Measurements from ENCODE around the gene ATG14. TPM values are rescaled to one million over a fixed set of nuclear protein-coding genes. Genes with fewer than 3 reads are reported as not detected.
"Not testable (repeated sequence)": the region's sequence is repeated elsewhere in the genome, so short reads cannot be mapped to it uniquely, and the experiment has no call there.

The ATG14 gene
- total and polyA plus RNA-seq, 2 experiments from 2014 or later = 3.8 to 14.7 TPM

GRCh38 chr14:55426891-55427290 lies 15.3 kb upstream of the ATG14 start:
- no peaks in the 10 kb centered on the region for H3K79me2 ChIP-seq (ENCODE audit: insufficient read depth)
- no peaks in the 10 kb centered on the region for H3K36me3 ChIP-seq (ENCODE audit: low read depth)
- no peaks in the 10 kb centered on the region for H3K9me2 ChIP-seq (ENCODE audit: insufficient read depth)
- no peak overlapping the region for H3K9ac ChIP-seq
- WGBS, 2 experiments (ENCODE audit: low coverage in 1 of 2, low lambda C conversion rate in 2 of 2, missing lambda C conversion rate in 2 of 2) = 81 to 84% methylated on average over 4 of the region's 4 CpGs
- no peaks in the 10 kb centered on the region for H3F3A ChIP-seq (ENCODE audit: insufficient read depth)
- H3K4me1 ChIP-seq (ENCODE audit: insufficient read depth) = no peaks in the 10 kb centered on the region
- TF ChIP-seq EZH2phosphoT487 (IDR thresholded peaks at IDR 0.05; ENCODE audit: insufficient read depth, low read depth) (no peak), EZH2 (IDR thresholded peaks at IDR 0.05; ENCODE audit: insufficient read depth, poor library complexity, severe bottlenecking) (no peak)
- H3K9me3 ChIP-seq (ENCODE audit: low read depth) = no peaks in the 10 kb centered on the region
- H2AFZ ChIP-seq = no peak overlapping the region
- no peak for DNase-seq
- H3K27me3 ChIP-seq (replicated peaks; ENCODE audit: insufficient read depth) = no peaks in the 10 kb centered on the region; the same call in 1 of the 2 replicates
- no peak overlapping the region for H3K4me2 ChIP-seq (ENCODE audit: unreplicated experiment)
- in situ Hi-C loops (cut with MboI) = loop anchor here (25.0 kb wide), 2 partner anchors 210 to 1060 kb away; no protein-coding TSS in a partner anchor
- H4K20me1 ChIP-seq (ENCODE audit: insufficient read depth) = no peaks in the 10 kb centered on the region
- H3K27ac ChIP-seq = no peak overlapping the region
- H3K4me3 ChIP-seq = no peak overlapping the region

DNA sequence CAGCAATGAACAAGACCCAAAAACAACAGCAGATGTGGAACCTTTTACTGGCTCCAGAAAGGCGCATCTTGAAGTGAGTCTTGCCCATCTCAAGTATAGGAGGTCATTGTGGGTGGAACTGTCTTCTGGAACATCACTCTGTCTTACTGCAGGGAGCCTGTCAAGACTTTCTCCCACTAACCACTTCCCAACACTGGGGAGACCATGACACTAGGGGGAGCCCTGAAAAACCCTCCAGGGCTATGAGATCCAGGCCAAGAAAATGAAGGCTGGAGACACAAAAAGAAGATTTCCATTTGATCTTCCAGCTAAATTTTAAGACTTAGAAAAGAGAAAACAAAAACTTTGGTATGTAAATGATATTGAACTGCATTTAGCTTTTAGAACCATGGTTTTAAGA lies 13.5 kb upstream of the ATG14 start:
- no peaks in the 10 kb centered on the region for H3K9me2 ChIP-seq (ENCODE audit: insufficient read depth)
- no peak overlapping the region for H3K27ac ChIP-seq
- in situ Hi-C loops (cut with MboI) = loop anchor here (25.0 kb wide), 2 partner anchors 212 to 1062 kb away; no protein-coding TSS in a partner anchor
- no peaks in the 10 kb centered on the region; the same call in 1 of the 2 replicates for H3K27me3 ChIP-seq (replicated peaks; ENCODE audit: insufficient read depth)
- no peaks in the 10 kb centered on the region for H3K9me3 ChIP-seq (ENCODE audit: low read depth)
- no peaks in the 10 kb centered on the region for H3K79me2 ChIP-seq (ENCODE audit: insufficient read depth)
- no peak overlapping the region for H3K9ac ChIP-seq
- H3K36me3 ChIP-seq (ENCODE audit: low read depth) = no peaks in the 10 kb centered on the region
- H4K20me1 ChIP-seq (ENCODE audit: insufficient read depth) = no peaks in the 10 kb centered on the region
- no peak overlapping the region for H3K4me3 ChIP-seq
- 68 to 93% methylated on average over 1 of the region's 1 CpG for WGBS, 2 experiments (ENCODE audit: low coverage in 1 of 2, low lambda C conversion rate in 2 of 2, missing lambda C conversion rate in 2 of 2)
- no peaks in the 10 kb centered on the region for H3K4me1 ChIP-seq (ENCODE audit: insufficient read depth)
- no peak overlapping the region for H3K4me2 ChIP-seq (ENCODE audit: unreplicated experiment)
- no peak for DNase-seq
- H3F3A ChIP-seq (ENCODE audit: insufficient read depth) = no peaks in the 10 kb centered on the region
- TF ChIP-seq EZH2phosphoT487 (IDR thresholded peaks at IDR 0.05; ENCODE audit: insufficient read depth, low read depth) (no peak), EZH2 (IDR thresholded peaks at IDR 0.05; ENCODE audit: insufficient read depth, poor library complexity, severe bottlenecking) (no peak)
- H2AFZ ChIP-seq = no peak overlapping the region

- no peaks in the 10 kb centered on the region; the same call in 1 of the 2 replicates for H3K27me3 ChIP-seq (replicated peaks; ENCODE audit: insufficient read depth)
- no peaks in the 10 kb centered on the region for H3K9me2 ChIP-seq (ENCODE audit: insufficient read depth)
- no peak for DNase-seq
- TF ChIP-seq EZH2 (IDR thresholded peaks at IDR 0.05; ENCODE audit: insufficient read depth, poor library complexity, severe bottlenecking) (no peak), EZH2phosphoT487 (IDR thresholded peaks at IDR 0.05; ENCODE audit: insufficient read depth, low read depth) (no peak)
- H2AFZ ChIP-seq = no peak overlapping the region
- H3K36me3 ChIP-seq (ENCODE audit: low read depth) = no peaks in the 10 kb centered on the region
- H3K27ac ChIP-seq = no peak overlapping the region
- H3K9me3 ChIP-seq (ENCODE audit: low read depth) = no peaks in the 10 kb centered on the region
- no peaks in the 10 kb centered on the region for H4K20me1 ChIP-seq (ENCODE audit: insufficient read depth)
- H3F3A ChIP-seq (ENCODE audit: insufficient read depth) = no peaks in the 10 kb centered on the region
- no peaks in the 10 kb centered on the region for H3K79me2 ChIP-seq (ENCODE audit: insufficient read depth)
- WGBS, 2 experiments (ENCODE audit: low coverage in 1 of 2, low lambda C conversion rate in 2 of 2, missing lambda C conversion rate in 2 of 2) = 38 to 41% methylated on average over 2 of the region's 2 CpGs
- H3K4me1 ChIP-seq (ENCODE audit: insufficient read depth) = no peaks in the 10 kb centered on the region
- in situ Hi-C loops (cut with MboI) = no loop called here
- no peak overlapping the region for H3K4me2 ChIP-seq (ENCODE audit: unreplicated experiment)
- no peak overlapping the region for H3K4me3 ChIP-seq
- no peak overlapping the region for H3K9ac ChIP-seq
Observed at GRCh38 chr14:55423969-55424368, 12.3 kb upstream of the ATG14 start.

GRCh38 chr14:55422338-55422737 lies 10.7 kb upstream of the ATG14 start:
- H3K4me3 ChIP-seq; H4K20me1 ChIP-seq (ENCODE audit: insufficient read depth); H3K9me3 ChIP-seq (ENCODE audit: low read depth); H3K36me3 ChIP-seq (ENCODE audit: low read depth); H3K79me2 ChIP-seq (ENCODE audit: insufficient read depth); H3K4me2 ChIP-seq (ENCODE audit: unreplicated experiment); in situ Hi-C loops (cut with MboI); H3K9ac ChIP-seq; H3K9me2 ChIP-seq (ENCODE audit: insufficient read depth); H3F3A ChIP-seq (ENCODE audit: insufficient read depth); H3K4me1 ChIP-seq (ENCODE audit: insufficient read depth); DNase-seq; H2AFZ ChIP-seq; H3K27me3 ChIP-seq (replicated peaks; ENCODE audit: insufficient read depth); H3K27ac ChIP-seq: not testable (repeated sequence)
- 77 to 79% methylated on average over 11 of the region's 11 CpGs for WGBS, 2 experiments (ENCODE audit: low coverage in 1 of 2, low lambda C conversion rate in 2 of 2, missing lambda C conversion rate in 2 of 2)

DNA sequence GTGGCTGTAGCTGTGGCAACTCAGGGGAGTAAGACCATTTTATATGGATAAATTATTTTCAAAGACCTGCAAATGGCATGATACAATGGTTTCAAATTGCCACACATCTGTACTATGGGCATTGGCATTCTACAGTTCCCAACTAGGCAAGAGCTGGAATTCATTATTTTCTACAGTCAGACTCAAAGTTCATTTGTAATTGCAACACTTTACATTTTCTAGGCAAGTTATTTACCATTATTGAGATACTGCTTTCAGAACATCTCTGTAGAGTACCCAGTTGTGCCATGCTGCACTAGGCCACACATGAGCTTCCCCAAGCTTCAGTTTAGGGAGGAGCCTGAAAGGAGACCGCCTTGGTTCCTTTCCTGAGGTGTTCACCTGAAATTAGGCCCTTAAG lies 8.0 kb upstream of the ATG14 start:
- in situ Hi-C loops (cut with MboI) = no loop called here
- Histone ChIP-seq H3K4me3 (no peak overlapping the region), H3K36me3 (ENCODE audit: low read depth) (no peaks in the 10 kb centered on the region), H3F3A (ENCODE audit: insufficient read depth) (no peaks in the 10 kb centered on the region), H3K27me3 (replicated peaks; ENCODE audit: insufficient read depth) (no peaks in the 10 kb centered on the region; the same call in 1 of the 2 replicates), H3K27ac (no peak overlapping the region), H4K20me1 (ENCODE audit: insufficient read depth) (no peaks in the 10 kb centered on the region), H2AFZ (no peak overlapping the region), H3K4me2 (ENCODE audit: unreplicated experiment) (no peak overlapping the region), H3K9me3 (ENCODE audit: low read depth) (no peaks in the 10 kb centered on the region), H3K4me1 (ENCODE audit: insufficient read depth) (no peaks in the 10 kb centered on the region), H3K9me2 (ENCODE audit: insufficient read depth) (no peaks in the 10 kb centered on the region), H3K9ac (no peak overlapping the region), H3K79me2 (ENCODE audit: insufficient read depth) (no peaks in the 10 kb centered on the region)
- WGBS, 2 experiments (ENCODE audit: low coverage in 1 of 2, low lambda C conversion rate in 2 of 2, missing lambda C conversion rate in 2 of 2) = 69 to 81% methylated on average over 1 of the region's 1 CpG
- TF ChIP-seq EZH2phosphoT487 (IDR thresholded peaks at IDR 0.05; ENCODE audit: insufficient read depth, low read depth) (no peak), EZH2 (IDR thresholded peaks at IDR 0.05; ENCODE audit: insufficient read depth, poor library complexity, severe bottlenecking) (no peak)
- no peak for DNase-seq

Data from GM23248 (cell line).